ENCODE measurements around the gene TBC1D14.

DNA sequence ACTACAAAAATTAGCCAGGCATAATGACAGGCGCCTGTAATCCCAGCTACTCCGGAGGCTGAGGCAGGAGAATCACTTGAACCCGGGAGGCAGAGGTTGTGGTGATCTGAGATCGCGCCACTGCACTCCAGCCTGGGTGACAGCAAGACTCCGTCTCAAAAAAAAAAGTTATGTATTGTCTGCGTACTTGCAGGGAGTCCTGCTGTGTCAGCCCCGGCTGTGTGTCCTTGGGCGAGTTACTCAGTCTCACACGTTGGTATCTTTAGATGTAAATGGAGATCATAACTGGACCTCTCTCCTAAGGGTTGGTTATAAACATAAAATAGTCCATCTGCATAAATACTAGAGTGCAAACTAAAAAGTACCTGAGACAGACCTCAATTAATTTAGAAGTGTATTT is 22.7 kb upstream of the TBC1D14 start:
- TF ChIP-seq POLR2A (IDR thresholded peaks at IDR 0.05; ENCODE audit: low read depth, low read length) (no peak), CHD1 (IDR thresholded peaks at IDR 0.05; ENCODE audit: low read depth, low read length) (no peak), LARP7 (IDR thresholded peaks at IDR 0.05) (no peak), EP300 (IDR thresholded peaks at IDR 0.05; ENCODE audit: borderline replicate concordance in 1 of 2, control insufficient read depth in 1 of 2, low read depth in 2 of 2, low read length in 2 of 2) (no peak), TARDBP (IDR thresholded peaks at IDR 0.05; ENCODE audit: borderline replicate concordance) (no peak), CBFB (IDR thresholded peaks at IDR 0.05; ENCODE audit: low read depth) (no peak), RAD21 (IDR thresholded peaks at IDR 0.05; ENCODE audit: insufficient read depth, low read depth, low read length) (no peak), POLR2AphosphoS5 (IDR thresholded peaks at IDR 0.05; ENCODE audit: low read length) (no peak), SIN3A (IDR thresholded peaks at IDR 0.05; ENCODE audit: low read depth, low read length) (no peak), CREM (IDR thresholded peaks at IDR 0.05; ENCODE audit: low read depth) (no peak)
- TF ChIP-seq, protein P1, sequence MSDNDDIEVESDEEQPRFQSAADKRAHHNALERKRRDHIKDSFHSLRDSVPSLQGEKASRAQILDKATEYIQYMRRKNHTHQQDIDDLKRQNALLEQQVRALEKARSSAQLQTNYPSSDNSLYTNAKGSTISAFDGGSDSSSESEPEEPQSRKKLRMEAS (IDR thresholded peaks at IDR 0.05; ENCODE audit: low read depth, low read length), result no peak
- TF ChIP-seq, protein P2, sequence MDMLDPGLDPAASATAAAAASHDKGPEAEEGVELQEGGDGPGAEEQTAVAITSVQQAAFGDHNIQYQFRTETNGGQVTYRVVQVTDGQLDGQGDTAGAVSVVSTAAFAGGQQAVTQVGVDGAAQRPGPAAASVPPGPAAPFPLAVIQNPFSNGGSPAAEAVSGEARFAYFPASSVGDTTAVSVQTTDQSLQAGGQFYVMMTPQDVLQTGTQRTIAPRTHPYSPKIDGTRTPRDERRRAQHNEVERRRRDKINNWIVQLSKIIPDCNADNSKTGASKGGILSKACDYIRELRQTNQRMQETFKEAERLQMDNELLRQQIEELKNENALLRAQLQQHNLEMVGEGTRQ (IDR thresholded peaks at IDR 0.05; ENCODE audit: borderline replicate concordance, low read depth, low read length), result no peak
- TF ChIP-seq, protein P3, sequence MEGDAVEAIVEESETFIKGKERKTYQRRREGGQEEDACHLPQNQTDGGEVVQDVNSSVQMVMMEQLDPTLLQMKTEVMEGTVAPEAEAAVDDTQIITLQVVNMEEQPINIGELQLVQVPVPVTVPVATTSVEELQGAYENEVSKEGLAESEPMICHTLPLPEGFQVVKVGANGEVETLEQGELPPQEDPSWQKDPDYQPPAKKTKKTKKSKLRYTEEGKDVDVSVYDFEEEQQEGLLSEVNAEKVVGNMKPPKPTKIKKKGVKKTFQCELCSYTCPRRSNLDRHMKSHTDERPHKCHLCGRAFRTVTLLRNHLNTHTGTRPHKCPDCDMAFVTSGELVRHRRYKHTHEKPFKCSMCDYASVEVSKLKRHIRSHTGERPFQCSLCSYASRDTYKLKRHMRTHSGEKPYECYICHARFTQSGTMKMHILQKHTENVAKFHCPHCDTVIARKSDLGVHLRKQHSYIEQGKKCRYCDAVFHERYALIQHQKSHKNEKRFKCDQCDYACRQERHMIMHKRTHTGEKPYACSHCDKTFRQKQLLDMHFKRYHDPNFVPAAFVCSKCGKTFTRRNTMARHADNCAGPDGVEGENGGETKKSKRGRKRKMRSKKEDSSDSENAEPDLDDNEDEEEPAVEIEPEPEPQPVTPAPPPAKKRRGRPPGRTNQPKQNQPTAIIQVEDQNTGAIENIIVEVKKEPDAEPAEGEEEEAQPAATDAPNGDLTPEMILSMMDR (IDR thresholded peaks at IDR 0.05 in 2 of 3, conservative IDR thresholded peaks at IDR 0.05 in 1 of 3; ENCODE audit: control insufficient read depth in 2 of 3, extremely low read depth in 1 of 3, insufficient read depth in 1 of 3, low read depth in 3 of 3, low read length in 3 of 3), result no peak
